H1 (cell line): ENCODE measurements around the gene KLHL8. TPM values are rescaled to one million over a fixed set of nuclear protein-coding genes. Genes with fewer than 3 reads are reported as not detected.

Experiments used
- CTCF ChIA-PET: fragments of 300-600 bp; sonication (Branson Sonifier 250); formaldehyde crosslinking; loops from one replicate; lab custom pipeline; 2021; ENCODE audit not compliant: partially characterized antibody; lab: Charles Lee
- POLR2A ChIA-PET: fragments of 300-600 bp; sonication (Branson Sonifier 250); formaldehyde crosslinking; loops from one replicate; lab custom pipeline; 2021; ENCODE audit warnings: inconsistent platforms; ENCODE audit not compliant: partially characterized antibody; lab: Charles Lee
- DNase-seq, 2 experiments: peaks; one replicate each; pipeline versions ENCODE4 v3.0.0 to v3.0.0-alpha.2; 2010 to 2022; ENCODE audit warnings: low spot score in 2 of 2, low read depth in 1 of 2, mixed read lengths in 1 of 2
- FAIRE-seq: peaks from 2 replicates; lab custom pipeline; 2011; peaks lifted over from hg19 to GRCh38; lab: Jason Lieb, UNC
- H2AFZ ChIP-seq: 2 replicates; pipeline ENCODE4 v1.8.1; 2012; ENCODE audit warnings: low read length, inconsistent platforms
- H2AK5ac ChIP-seq: 2 replicates; pipeline ENCODE4 v1.6.1; 2013; ENCODE audit warnings: low read depth, low read length
- H2BK120ac ChIP-seq: replicated peaks from 2 replicates; pipeline ENCODE3; 2013; ENCODE audit warnings: low read depth, low read length, inconsistent platforms
- H2BK12ac ChIP-seq: 2 replicates; pipeline ENCODE4 v1.6.1; 2013; ENCODE audit warnings: low read depth, low read length
- H2BK15ac ChIP-seq: 2 replicates; pipeline ENCODE4 v1.6.1; 2013; ENCODE audit warnings: low read length
- H2BK20ac ChIP-seq: 2 replicates; pipeline ENCODE4 v1.6.1; 2013; ENCODE audit warnings: low read length
- H2BK5ac ChIP-seq: 2 replicates; pipeline ENCODE4 v1.6.1; 2013; ENCODE audit warnings: low read depth, low read length
- H3K14ac ChIP-seq: 2 replicates; pipeline ENCODE4 v1.6.1; 2013; ENCODE audit warnings: inconsistent platforms; ENCODE audit not compliant: insufficient read length
- H3K18ac ChIP-seq: 2 replicates; pipeline ENCODE4 v1.6.1; 2013; ENCODE audit warnings: low read length; ENCODE audit errors: extremely low read depth
- H3K23ac ChIP-seq: 2 replicates; pipeline ENCODE4 v1.6.1; 2013; ENCODE audit warnings: inconsistent platforms; ENCODE audit not compliant: insufficient read length
- H3K23me2 ChIP-seq: 2 replicates; pipeline ENCODE4 v1.6.1; 2013; ENCODE audit warnings: low read depth, low read length
- H3K27ac ChIP-seq: 2 replicates; pipeline ENCODE4 v1.6.1; 2011; ENCODE audit warnings: low read depth, low read length, inconsistent platforms
- H3K27me3 ChIP-seq, 4 experiments: replicated peaks in 1 of 4; 1 replicate in 1 of 4; 2 replicates in 3 of 4; pipeline versions ENCODE4 v1.6.1 to v1.8.1; 2011 to 2013; ENCODE audit warnings: low read length in 3 of 4, mild to moderate bottlenecking in 3 of 4, inconsistent platforms in 2 of 4, mixed read lengths in 2 of 4, moderate library complexity in 1 of 4; ENCODE audit not compliant: control insufficient read depth in 3 of 4, insufficient read depth in 3 of 4; ENCODE audit errors: extremely low read depth in 1 of 4
- H3K36me3 ChIP-seq, 4 experiments: 2 replicates each; pipeline versions ENCODE4 v1.6.1 to v1.8.1; 2011 to 2013; ENCODE audit warnings: mild to moderate bottlenecking in 4 of 4, low read length in 3 of 4, moderate library complexity in 2 of 4, control low read depth in 1 of 4, inconsistent platforms in 1 of 4; ENCODE audit not compliant: insufficient read depth in 4 of 4, control insufficient read depth in 2 of 4
- H3K4ac ChIP-seq: replicated peaks from 2 replicates; pipeline ENCODE3; 2013; ENCODE audit warnings: low read length, low read depth, mixed read lengths, inconsistent platforms; ENCODE audit not compliant: insufficient read length
- H3K4me1 ChIP-seq, 4 experiments: replicated peaks in 1 of 4; 1 replicate in 1 of 4; 2 replicates in 3 of 4; pipeline versions ENCODE4 v1.6.1 to v1.8.1; 2011 to 2013; ENCODE audit warnings: low read length in 3 of 4, inconsistent platforms in 2 of 4, mixed read lengths in 1 of 4; ENCODE audit not compliant: insufficient read depth in 4 of 4, control insufficient read depth in 3 of 4
- H3K4me2 ChIP-seq, 2 experiments: 2 replicates each; pipeline versions ENCODE4 v1.6.1 to v1.8.1; 2011 to 2013; ENCODE audit warnings: low read depth in 2 of 2, low read length in 2 of 2, control low read depth in 1 of 2, inconsistent platforms in 1 of 2, mild to moderate bottlenecking in 1 of 2; ENCODE audit not compliant: insufficient read depth in 1 of 2
- H3K4me3 ChIP-seq, 4 experiments: fragments of 200-600, 300-600 bp in 1 of 4; sonication (generic), shearing (Covaris generic), sonication (Bioruptor Twin) in 1 of 4; 2 replicates each; pipeline versions ENCODE4 v1.5.1 to v1.8.1; 2011 to 2016; ENCODE audit warnings: low read length in 4 of 4, low read depth in 3 of 4, control low read depth in 2 of 4, inconsistent platforms in 2 of 4, mild to moderate bottlenecking in 2 of 4, mixed read lengths in 1 of 4, moderate library complexity in 1 of 4; ENCODE audit not compliant: insufficient read depth in 2 of 4; ENCODE audit errors: extremely low read depth in 1 of 4
- H3K56ac ChIP-seq: replicated peaks from 2 replicates; pipeline ENCODE3; 2013; ENCODE audit warnings: low read depth, mild to moderate bottlenecking, mixed read lengths, low read length, inconsistent platforms; ENCODE audit not compliant: insufficient read length
- H3K79me1 ChIP-seq: 2 replicates; pipeline ENCODE4 v1.6.1; 2013; ENCODE audit warnings: low read depth, low read length, control low read depth
- H3K79me2 ChIP-seq, 2 experiments: 2 replicates each; pipeline versions ENCODE4 v1.6.1 to v1.8.1; 2012 to 2013; ENCODE audit warnings: low read length in 2 of 2, mild to moderate bottlenecking in 2 of 2, inconsistent platforms in 1 of 2; ENCODE audit not compliant: insufficient read depth in 2 of 2, control insufficient read depth in 1 of 2
- H3K9ac ChIP-seq, 4 experiments: replicated peaks in 1 of 4; 1 replicate in 1 of 4; 2 replicates in 3 of 4; pipeline versions ENCODE4 v1.6.1 to v1.8.1; 2011 to 2013; ENCODE audit warnings: low read depth in 3 of 4, low read length in 3 of 4, control low read depth in 2 of 4, mild to moderate bottlenecking in 2 of 4, moderate library complexity in 2 of 4, inconsistent platforms in 1 of 4; ENCODE audit errors: extremely low read depth in 1 of 4
- H3K9me3 ChIP-seq, 2 experiments: 2 replicates each; pipeline versions ENCODE4 v1.6.1 to v1.8.1; 2012 to 2013; ENCODE audit warnings: mild to moderate bottlenecking in 2 of 2, moderate library complexity in 2 of 2, control low read depth in 1 of 2, inconsistent platforms in 1 of 2, low read depth in 1 of 2, low read length in 1 of 2, mixed read lengths in 1 of 2; ENCODE audit not compliant: insufficient read depth in 2 of 2
- H4K20me1 ChIP-seq, 2 experiments: replicated peaks in 1 of 2; 2 replicates each; pipeline versions ENCODE3 to v1.8.1; 2011 to 2013; ENCODE audit warnings: inconsistent platforms in 2 of 2, low read length in 2 of 2, mild to moderate bottlenecking in 1 of 2; ENCODE audit not compliant: insufficient read depth in 2 of 2, control insufficient read depth in 1 of 2
- H4K5ac ChIP-seq: 2 replicates; pipeline ENCODE4 v1.6.1; 2013; ENCODE audit warnings: low read length, low read depth, mixed read lengths, inconsistent platforms; ENCODE audit not compliant: insufficient read length
- H4K8ac ChIP-seq: 2 replicates; pipeline ENCODE4 v1.8.0; 2013; ENCODE audit warnings: mild to moderate bottlenecking, moderate library complexity, low read length, inconsistent platforms; ENCODE audit not compliant: insufficient read depth; ENCODE audit errors: extremely low read depth
- H4K91ac ChIP-seq: replicated peaks from 2 replicates; pipeline ENCODE3; 2013; ENCODE audit warnings: low read length, mixed read lengths, inconsistent platforms; ENCODE audit not compliant: insufficient read length
- GABPA ChIP-seq: IDR thresholded peaks from 2 replicates; pipeline ENCODE4 v1.6.1; 2011; ENCODE audit warnings: mild to moderate bottlenecking, low read length, moderate library complexity, borderline replicate concordance; ENCODE audit not compliant: insufficient read depth
- POLR2A ChIP-seq, 2 experiments: IDR thresholded peaks; 1 replicate in 1 of 2; 2 replicates in 1 of 2; pipeline ENCODE4 v1.6.1; 2011; ENCODE audit warnings: low read depth in 2 of 2, low read length in 2 of 2, mild to moderate bottlenecking in 2 of 2; ENCODE audit errors: control extremely low read depth in 1 of 2
- RNF2 ChIP-seq: fragments of 200-900, 300-1000 bp; sonication (generic); IDR thresholded peaks from 2 replicates; pipeline ENCODE4 v1.7.1; 2016; ENCODE audit warnings: borderline replicate concordance, low read depth, mild to moderate bottlenecking, antibody characterized with exemption, low read length; ENCODE audit not compliant: poor library complexity, severe bottlenecking; ENCODE audit errors: missing control alignments
- RXRA ChIP-seq: IDR thresholded peaks from 2 replicates; pipeline ENCODE4 v1.6.1; 2011; ENCODE audit warnings: low read depth, mild to moderate bottlenecking, low read length, moderate library complexity; ENCODE audit not compliant: insufficient read depth
- SAP30 ChIP-seq: fragments of 300-600 bp; sonication (generic); IDR thresholded peaks from 2 replicates; pipeline ENCODE4 v1.7.1; 2012; ENCODE audit warnings: low read length, moderate library complexity, mild to moderate bottlenecking, inconsistent platforms; ENCODE audit not compliant: insufficient read depth, insufficient replicate concordance
- SRF ChIP-seq: IDR thresholded peaks from 2 replicates; pipeline ENCODE4 v1.6.1; 2011; ENCODE audit warnings: mild to moderate bottlenecking, low read depth, low read length, moderate library complexity
- WGBS, 2 experiments: shearing (Covaris generic) in 1 of 2; methylation state at CpG; one replicate each; pipeline versions ENCODE4 v1.1.6 to v1.1.7; 2013 to 2015; ENCODE audit warnings: low lambda C conversion rate in 2 of 2, mixed read lengths in 2 of 2, inconsistent platforms in 1 of 2, low coverage in 1 of 2, missing lambda C conversion rate in 1 of 2; ENCODE audit not compliant: insufficient replicate concordance in 2 of 2, insufficient coverage in 1 of 2, insufficient read length in 1 of 2; ENCODE audit errors: extremely low coverage in 1 of 2, missing lambda C conversion rate in 1 of 2; 5-methylcytosine and 5-hydroxymethylcytosine counted together
- polyA plus RNA-seq, 7 experiments: library from polyadenylated mRNA; depleted of rRNA in 3 of 7; stranded (reverse) in 5 of 7; unstranded in 2 of 7; fragments of >200 nt in 5 of 7; fragments of 200-250 nt in 2 of 7; gene quantifications; 1 replicate in 5 of 7; 2 replicates in 1 of 7; 4 replicates in 1 of 7; pipeline versions ENCODE4 v1.2.1 to v1.2.3, GENCODE V29; 2011 to 2013; ENCODE audit warnings: missing spikeins in 2 of 7, mixed read lengths in 2 of 7
- total RNA-seq: library from RNA; stranded (reverse); fragmentation: NEBNext Ultra II Directional; extraction: Animal tissue kit (Norgen Biotek cat#: 25700); gene quantifications from 2 replicates; pipeline ENCODE4 v1.2.1, GENCODE V29; 2021

The KLHL8 gene
- total and polyA plus RNA-seq, 2 of the 8 experiments (the other 6 are each of a cell fraction or from before 2014, with no cell fraction given): 0.94 to 8.1 TPM

DNA sequence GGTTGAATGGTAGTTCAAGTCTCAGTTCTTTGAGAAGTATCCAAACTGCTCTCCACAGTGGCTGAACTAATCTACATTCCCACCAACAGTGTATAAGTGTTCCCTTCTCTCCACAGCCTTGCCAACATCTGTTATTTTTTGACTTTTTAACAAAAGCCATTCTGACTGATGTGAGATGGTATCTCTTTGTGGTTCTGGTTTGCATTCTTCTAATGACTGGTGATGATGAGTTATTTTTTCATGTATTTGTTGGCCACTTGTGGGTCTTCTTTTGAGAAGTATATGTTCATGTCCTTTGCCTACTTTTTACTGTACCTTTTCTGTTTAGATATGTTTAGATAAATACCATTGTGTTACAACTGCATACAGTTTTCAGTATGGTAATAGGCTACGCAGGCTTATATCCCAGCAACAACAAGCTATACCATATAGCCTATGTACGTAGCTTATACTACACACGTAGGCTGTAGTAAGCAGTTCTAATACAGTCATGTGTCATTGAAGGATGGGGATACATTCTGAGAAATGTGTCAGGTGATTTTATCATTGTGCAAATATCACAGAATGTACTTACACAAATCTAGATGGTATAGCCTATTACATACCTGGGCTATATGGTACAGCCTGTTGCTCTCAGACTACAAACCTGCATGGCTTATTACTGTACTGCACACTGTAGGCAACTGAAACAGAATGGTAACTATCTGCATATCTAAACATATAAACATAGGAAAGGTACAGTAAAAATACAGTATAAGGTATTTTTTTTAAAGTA lies 28.1 kb downstream of the KLHL8 start:
- H3K27ac ChIP-seq: no peak overlapping the region
- no peak for TF ChIP-seq POLR2A (IDR thresholded peaks at IDR 0.05; ENCODE audit: control extremely low read depth in 1 of 2, low read depth in 2 of 2, low read length in 2 of 2)
- TF ChIP-seq RXRA: no peak
- TF ChIP-seq RNF2: no peak
- TF ChIP-seq SRF: no peak
- TF ChIP-seq GABPA: no peak
- TF ChIP-seq SAP30: no peak
- H3K18ac ChIP-seq: no peak overlapping the region
- no peak overlapping the region for H3K9ac ChIP-seq
- H2BK15ac ChIP-seq: no peak overlapping the region
- H2BK5ac ChIP-seq: no peak overlapping the region
- H3K56ac ChIP-seq: no peak overlapping the region
- H3K4me2 ChIP-seq: no peak overlapping the region
- CTCF ChIA-PET: interaction anchor here (1.1 kb wide), 1 partner anchor 41 kb away, joined by 5 read pairs; no protein-coding TSS in a partner anchor
- no peak overlapping the region for H4K8ac ChIP-seq
- no peak overlapping the region for H3K4ac ChIP-seq
- POLR2A ChIA-PET: interaction anchor here (1.1 kb wide), 1 partner anchor 9 kb away, joined by 3 read pairs; no protein-coding TSS in a partner anchor
- no peak overlapping the region for H3K4me3 ChIP-seq
- no peak overlapping the region for H3K14ac ChIP-seq
- WGBS, 2 experiments: 89% methylated on average over 3 of the region's 3 CpGs; no CpG with 5 or more reads in 1 of the 2 experiments
- no peak overlapping the region for H2AK5ac ChIP-seq
- H2BK120ac ChIP-seq: no peak overlapping the region
- no peaks in the 10 kb centered on the region for H3K27me3 ChIP-seq
- H4K5ac ChIP-seq: no peak overlapping the region
- H3K23ac ChIP-seq: no peak overlapping the region
- no peak overlapping the region for H4K91ac ChIP-seq
- no peak for DNase-seq
- no peak overlapping the region for H2BK12ac ChIP-seq
- no peak for FAIRE-seq
- no peaks in the 10 kb centered on the region for H3K9me3 ChIP-seq
- no peak overlapping the region for H2AFZ ChIP-seq
- H3K23me2 ChIP-seq: no peaks in the 10 kb centered on the region
- H4K20me1 ChIP-seq: no peaks in the 10 kb centered on the region
- H2BK20ac ChIP-seq: no peak overlapping the region
- no peaks in the 10 kb centered on the region for H3K4me1 ChIP-seq
- 0 out of 4 replicates have a peak, but pooled peaks cover 2 to 3% of the 10 kb centered on the region in 2 experiments for H3K79me2 ChIP-seq
- no peaks in the 10 kb centered on the region for H3K36me3 ChIP-seq
- H3K79me1 ChIP-seq: no peaks in the 10 kb centered on the region
